ENCODE data around the gene SHISAL1. TPM values are rescaled to one million over a fixed set of nuclear protein-coding genes. Genes with fewer than 3 reads are reported as not detected.

Gene SHISAL1
- total RNA-seq, 3 donors from 2014 or later, result 0.32 to 1.2 (median 0.33) TPM

DNA sequence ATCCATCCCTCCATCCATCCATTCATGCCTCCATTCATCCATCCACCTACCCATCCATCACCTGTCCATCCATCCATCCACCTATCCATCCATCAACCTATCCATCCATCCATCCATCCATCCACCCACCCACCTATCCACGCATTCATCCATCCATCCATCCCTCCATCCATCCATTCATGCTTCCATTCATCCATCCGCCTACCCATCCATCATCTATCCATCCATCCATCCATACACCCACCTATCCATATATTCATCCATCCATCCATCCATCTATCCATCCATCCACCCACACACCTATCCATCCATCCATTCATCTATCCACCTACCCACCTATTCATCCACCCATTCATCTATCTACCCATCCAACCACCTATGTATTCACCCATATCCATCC is 118.2 kb downstream of the SHISAL1 start:
- intact Hi-C loops (cut with DNase I; ENCODE audit: low total_unique reads), result loop anchor here (10.0 kb wide), 1 partner anchor 1190 kb away; no protein-coding TSS in a partner anchor
- H3K4me1 ChIP-seq, result no peaks in the 10 kb centered on the region
- no peak overlapping the region for H3K4me3 ChIP-seq
- H3K27ac ChIP-seq, result no peak overlapping the region
- peaks cover 0 to 3% of the 10 kb centered on the region in 2 donors for H3K9me3 ChIP-seq
- peaks cover 0 to 39% of the 10 kb centered on the region in 2 donors for H3K27me3 ChIP-seq
- H3K36me3 ChIP-seq, result no peaks in the 10 kb centered on the region
- DNase-seq (ENCODE audit: low spot score in 2 of 2), result no peak
- TF ChIP-seq POLR2AphosphoS5 (IDR thresholded peaks at IDR 0.05) (no peak), POLR2A (IDR thresholded peaks at IDR 0.05) (no peak)
- TF ChIP-seq, protein P1, sequence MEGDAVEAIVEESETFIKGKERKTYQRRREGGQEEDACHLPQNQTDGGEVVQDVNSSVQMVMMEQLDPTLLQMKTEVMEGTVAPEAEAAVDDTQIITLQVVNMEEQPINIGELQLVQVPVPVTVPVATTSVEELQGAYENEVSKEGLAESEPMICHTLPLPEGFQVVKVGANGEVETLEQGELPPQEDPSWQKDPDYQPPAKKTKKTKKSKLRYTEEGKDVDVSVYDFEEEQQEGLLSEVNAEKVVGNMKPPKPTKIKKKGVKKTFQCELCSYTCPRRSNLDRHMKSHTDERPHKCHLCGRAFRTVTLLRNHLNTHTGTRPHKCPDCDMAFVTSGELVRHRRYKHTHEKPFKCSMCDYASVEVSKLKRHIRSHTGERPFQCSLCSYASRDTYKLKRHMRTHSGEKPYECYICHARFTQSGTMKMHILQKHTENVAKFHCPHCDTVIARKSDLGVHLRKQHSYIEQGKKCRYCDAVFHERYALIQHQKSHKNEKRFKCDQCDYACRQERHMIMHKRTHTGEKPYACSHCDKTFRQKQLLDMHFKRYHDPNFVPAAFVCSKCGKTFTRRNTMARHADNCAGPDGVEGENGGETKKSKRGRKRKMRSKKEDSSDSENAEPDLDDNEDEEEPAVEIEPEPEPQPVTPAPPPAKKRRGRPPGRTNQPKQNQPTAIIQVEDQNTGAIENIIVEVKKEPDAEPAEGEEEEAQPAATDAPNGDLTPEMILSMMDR (IDR thresholded peaks at IDR 0.05), result no peak

Other genes with a start within 250 kb of the SHISAL1 start
- gene PARVG, start 132.0 kb downstream of the SHISAL1 start, total RNA-seq, result 10 to 100 TPM; 10.2 to 39.2 (median 26.2) TPM
- gene RTL6, start 185.3 kb upstream of the SHISAL1 start, total RNA-seq, result 10 to 100 TPM; 19.7 to 21.5 (median 20.8) TPM